IPS-18a (cell line): ENCODE data around the gene OR5K1.

Experiments
- H3K27ac ChIP-seq: one replicate; pipeline ENCODE4 v1.5.1; 2013; ENCODE audit warnings: low read length
- H3K27me3 ChIP-seq: one replicate; pipeline ENCODE4 v1.6.1; 2013; ENCODE audit warnings: mild to moderate bottlenecking, low read length; ENCODE audit not compliant: control insufficient read depth, insufficient read depth
- H3K36me3 ChIP-seq: one replicate; pipeline ENCODE4 v1.6.1; 2013; ENCODE audit warnings: low read depth, low read length; ENCODE audit not compliant: control insufficient read depth
- H3K4me1 ChIP-seq: one replicate; pipeline ENCODE4 v1.6.1; 2013; ENCODE audit warnings: low read depth, low read length; ENCODE audit not compliant: control insufficient read depth
- H3K4me3 ChIP-seq: one replicate; pipeline ENCODE4 v1.5.1; 2013; ENCODE audit warnings: low read length
- H3K9ac ChIP-seq: one replicate; pipeline ENCODE4 v1.6.1; 2013; ENCODE audit warnings: mild to moderate bottlenecking, low read length, moderate library complexity
- H3K9me3 ChIP-seq: one replicate; pipeline ENCODE4 v1.6.1; 2013; ENCODE audit warnings: low read depth, low read length; ENCODE audit not compliant: control insufficient read depth

The OR5K1 gene

GRCh38 chr3:98462901-98463300 is at the start of gene OR5K1:
Gene OR5K1, plus strand, starts transcription at chr3:98463201. Its CDS starts 6,376 bp downstream, at chr3:98469577.
- no peaks in the 10 kb centered on the region for H3K27me3 ChIP-seq
- H3K36me3 ChIP-seq, result no peaks in the 10 kb centered on the region
- no peaks in the 10 kb centered on the region for H3K4me1 ChIP-seq
- no peak within 1 kb of the TSS for H3K4me3 ChIP-seq
- no peak within 1 kb of the TSS for H3K9ac ChIP-seq
- H3K27ac ChIP-seq, result no peak within 1 kb of the TSS
- no peaks in the 10 kb centered on the region for H3K9me3 ChIP-seq

GRCh38 chr3:98432575-98432974 is 30.4 kb upstream of the OR5K1 start:
- Histone ChIP-seq H3K9ac (no peak overlapping the region), H3K4me3 (no peak overlapping the region), H3K27ac (no peak overlapping the region), H3K36me3 (no peaks in the 10 kb centered on the region), H3K9me3 (peaks cover 4% of the 10 kb centered on the region), H3K27me3 (no peaks in the 10 kb centered on the region), H3K4me1 (no peaks in the 10 kb centered on the region)

- H3K4me1 ChIP-seq, result no peaks in the 10 kb centered on the region
- no peaks in the 10 kb centered on the region for H3K27me3 ChIP-seq
- no peak overlapping the region for H3K4me3 ChIP-seq
- no peak overlapping the region for H3K9ac ChIP-seq
- H3K36me3 ChIP-seq, result no peaks in the 10 kb centered on the region
- no peak overlapping the region for H3K27ac ChIP-seq
- H3K9me3 ChIP-seq, result peaks cover 4% of the 10 kb centered on the region
Observed at GRCh38 chr3:98433764-98434163, 29.2 kb upstream of the OR5K1 start.

- Histone ChIP-seq H3K36me3 (no peaks in the 10 kb centered on the region), H3K4me1 (no peaks in the 10 kb centered on the region), H3K27me3 (no peaks in the 10 kb centered on the region), H3K9ac (no peak overlapping the region), H3K27ac (no peak overlapping the region), H3K4me3 (no peak overlapping the region), H3K9me3 (peaks cover 4% of the 10 kb centered on the region)
Observed at GRCh38 chr3:98434412-98434811, 28.6 kb upstream of the OR5K1 start.

GRCh38 chr3:98440283-98440682 is 22.7 kb upstream of the OR5K1 start:
- no peak overlapping the region for H3K9ac ChIP-seq
- no peaks in the 10 kb centered on the region for H3K36me3 ChIP-seq
- no peaks in the 10 kb centered on the region for H3K4me1 ChIP-seq
- no peak overlapping the region for H3K4me3 ChIP-seq
- no peaks in the 10 kb centered on the region for H3K27me3 ChIP-seq
- no peaks in the 10 kb centered on the region for H3K9me3 ChIP-seq
- no peak overlapping the region for H3K27ac ChIP-seq

GRCh38 chr3:98445949-98446406 is 17.0 kb upstream of the OR5K1 start:
- H3K36me3 ChIP-seq, result no peaks in the 10 kb centered on the region
- H3K27ac ChIP-seq, result no peak overlapping the region
- H3K27me3 ChIP-seq, result no peaks in the 10 kb centered on the region
- H3K9me3 ChIP-seq, result no peaks in the 10 kb centered on the region
- H3K4me1 ChIP-seq, result no peaks in the 10 kb centered on the region
- H3K4me3 ChIP-seq, result no peak overlapping the region
- no peak overlapping the region for H3K9ac ChIP-seq

- Histone ChIP-seq H3K9me3 (no peaks in the 10 kb centered on the region), H3K27ac (no peak overlapping the region), H3K36me3 (no peaks in the 10 kb centered on the region), H3K4me3 (no peak overlapping the region), H3K9ac (no peak overlapping the region), H3K27me3 (no peaks in the 10 kb centered on the region), H3K4me1 (no peaks in the 10 kb centered on the region)
Observed at GRCh38 chr3:98449606-98450193, 13.3 kb upstream of the OR5K1 start.

GRCh38 chr3:98450372-98450771 is 12.6 kb upstream of the OR5K1 start:
- no peaks in the 10 kb centered on the region for H3K4me1 ChIP-seq
- H3K4me3 ChIP-seq, result no peak overlapping the region
- H3K9ac ChIP-seq, result no peak overlapping the region
- no peaks in the 10 kb centered on the region for H3K9me3 ChIP-seq
- H3K27me3 ChIP-seq, result no peaks in the 10 kb centered on the region
- no peak overlapping the region for H3K27ac ChIP-seq
- no peaks in the 10 kb centered on the region for H3K36me3 ChIP-seq

GRCh38 chr3:98453827-98454226 is 9.2 kb upstream of the OR5K1 start:
- H3K9me3 ChIP-seq, result no peaks in the 10 kb centered on the region
- no peaks in the 10 kb centered on the region for H3K27me3 ChIP-seq
- H3K27ac ChIP-seq, result no peak overlapping the region
- no peak overlapping the region for H3K4me3 ChIP-seq
- H3K4me1 ChIP-seq, result no peaks in the 10 kb centered on the region
- no peaks in the 10 kb centered on the region for H3K36me3 ChIP-seq
- H3K9ac ChIP-seq, result no peak overlapping the region

GRCh38 chr3:98454929-98455328 is 8.1 kb upstream of the OR5K1 start:
- no peaks in the 10 kb centered on the region for H3K9me3 ChIP-seq
- H3K4me3 ChIP-seq, result no peak overlapping the region
- H3K9ac ChIP-seq, result no peak overlapping the region
- no peaks in the 10 kb centered on the region for H3K27me3 ChIP-seq
- H3K27ac ChIP-seq, result no peak overlapping the region
- H3K4me1 ChIP-seq, result no peaks in the 10 kb centered on the region
- no peaks in the 10 kb centered on the region for H3K36me3 ChIP-seq

GRCh38 chr3:98457543-98457942 is 5.5 kb upstream of the OR5K1 start:
- Histone ChIP-seq H3K9me3 (no peaks in the 10 kb centered on the region), H3K4me1 (no peaks in the 10 kb centered on the region), H3K4me3 (no peak overlapping the region), H3K27ac (no peak overlapping the region), H3K27me3 (no peaks in the 10 kb centered on the region), H3K9ac (no peak overlapping the region), H3K36me3 (no peaks in the 10 kb centered on the region)

- no peaks in the 10 kb centered on the region for H3K27me3 ChIP-seq
- no peaks in the 10 kb centered on the region for H3K9me3 ChIP-seq
- H3K4me1 ChIP-seq, result no peaks in the 10 kb centered on the region
- no peaks in the 10 kb centered on the region for H3K36me3 ChIP-seq
- H3K9ac ChIP-seq, result no peak overlapping the region
- no peak overlapping the region for H3K27ac ChIP-seq
- no peak overlapping the region for H3K4me3 ChIP-seq
Observed at GRCh38 chr3:98460220-98460619, 2.8 kb upstream of the OR5K1 start.
